Jurkat, Clone E6-1 (cell line): Measurements from ENCODE around the gene DHRS4.
A peak's percentile ranks its signal among the peaks of the same experiment; 100 is the strongest.
"Not testable (repeated sequence)": the region's sequence is repeated elsewhere in the genome, so short reads cannot be mapped to it uniquely, and the experiment has no call there.

Source experiments
- DNase-seq: peaks from one replicate; pipeline ENCODE4 v3.0.0-alpha.2; 2011; ENCODE audit warnings: low read depth, low spot score
- H3K4me3 ChIP-seq: 2 replicates; pipeline ENCODE4 v1.5.1; 2011; ENCODE audit warnings: mild to moderate bottlenecking, low read length, control low read depth, moderate library complexity

DHRS4 gene

GRCh38 chr14:23938823-23939222 lies 14.7 kb upstream of the DHRS4 start:
- no peak for DNase-seq
- no peak overlapping the region for H3K4me3 ChIP-seq

- no peak overlapping the region for H3K4me3 ChIP-seq
- DNase-seq = no peak
Observed at GRCh38 chr14:23939607-23940326, 13.8 kb upstream of the DHRS4 start.

GRCh38 chr14:23941230-23941629 lies 12.3 kb upstream of the DHRS4 start:
- DNase-seq = no peak
- no peak overlapping the region for H3K4me3 ChIP-seq

GRCh38 chr14:23941669-23942068 lies 11.9 kb upstream of the DHRS4 start:
- no peak for DNase-seq
- H3K4me3 ChIP-seq = no peak overlapping the region

- H3K4me3 ChIP-seq = no peak overlapping the region
- no peak for DNase-seq
Observed at GRCh38 chr14:23942587-23942986, 11.0 kb upstream of the DHRS4 start.

GRCh38 chr14:23949069-23949468 lies 4.5 kb upstream of the DHRS4 start:
- DNase-seq, H3K4me3 ChIP-seq: not testable (repeated sequence)

- H3K4me3 ChIP-seq = no peak overlapping the region
- DNase-seq = peak; percentile 14
Observed at GRCh38 chr14:23950411-23951135, 3.0 kb upstream of the DHRS4 start.

GRCh38 chr14:23951136-23951466 lies 2.5 kb upstream of the DHRS4 start:
- not testable (repeated sequence) for DNase-seq, H3K4me3 ChIP-seq

- peak; percentile 23 for DNase-seq
- H3K4me3 ChIP-seq = no peak overlapping the region
Observed at GRCh38 chr14:23951590-23952201, 1.9 kb upstream of the DHRS4 start.

GRCh38 chr14:23953116-23953463 lies 480 bp upstream of the DHRS4 start:
- not testable (repeated sequence) for DNase-seq
- peak overlapping the region; percentile 87 for H3K4me3 ChIP-seq

GRCh38 chr14:23954279-23954614 lies 677 bp downstream of the DHRS4 start:
- peak overlapping the region; percentile 87 for H3K4me3 ChIP-seq
- DNase-seq = not testable (repeated sequence)

GRCh38 chr14:23954965-23955364 lies 1.4 kb downstream of the DHRS4 start:
- H3K4me3 ChIP-seq = not testable (repeated sequence)

GRCh38 chr14:23955811-23956210 lies 2.2 kb downstream of the DHRS4 start:
- not testable (repeated sequence) for H3K4me3 ChIP-seq, DNase-seq

More at GRCh38 chr14:23954965-23955364, 1.4 kb downstream of the DHRS4 start:
- DNase-seq = not testable (repeated sequence)

GRCh38 chr14:23957913-23958569 lies 4.5 kb downstream of the DHRS4 start:
- DNase-seq, H3K4me3 ChIP-seq: not testable (repeated sequence)

- DNase-seq, H3K4me3 ChIP-seq: not testable (repeated sequence)
Observed at GRCh38 chr14:23960899-23961298, 7.3 kb downstream of the DHRS4 start.

GRCh38 chr14:23961704-23962103 lies 8.1 kb downstream of the DHRS4 start:
- H3K4me3 ChIP-seq, DNase-seq: not testable (repeated sequence)

- peak overlapping the region; percentile 37; the same call in 1 of the 2 replicates for H3K4me3 ChIP-seq
- DNase-seq = not testable (repeated sequence)
Observed at GRCh38 chr14:23969130-23969480, 15.5 kb downstream of the DHRS4 start.

- DNase-seq = not testable (repeated sequence)
- peak overlapping the region; percentile 46 for H3K4me3 ChIP-seq
Observed at GRCh38 chr14:23969481-23970282, 16.1 kb downstream of the DHRS4 start.

GRCh38 chr14:23970283-23970659 lies 16.7 kb downstream of the DHRS4 start:
- not testable (repeated sequence) for H3K4me3 ChIP-seq, DNase-seq
